Stimulated activated naive CD4-positive, alpha-beta T cell (primary cell): Measurements from ENCODE around the gene TBC1D7.

Experiments used
- DNase-seq, 6 experiments: peaks; one replicate each; lab custom pipeline; 2025; lab: John Stamatoyannopoulos, UW

The TBC1D7 gene

DNA sequence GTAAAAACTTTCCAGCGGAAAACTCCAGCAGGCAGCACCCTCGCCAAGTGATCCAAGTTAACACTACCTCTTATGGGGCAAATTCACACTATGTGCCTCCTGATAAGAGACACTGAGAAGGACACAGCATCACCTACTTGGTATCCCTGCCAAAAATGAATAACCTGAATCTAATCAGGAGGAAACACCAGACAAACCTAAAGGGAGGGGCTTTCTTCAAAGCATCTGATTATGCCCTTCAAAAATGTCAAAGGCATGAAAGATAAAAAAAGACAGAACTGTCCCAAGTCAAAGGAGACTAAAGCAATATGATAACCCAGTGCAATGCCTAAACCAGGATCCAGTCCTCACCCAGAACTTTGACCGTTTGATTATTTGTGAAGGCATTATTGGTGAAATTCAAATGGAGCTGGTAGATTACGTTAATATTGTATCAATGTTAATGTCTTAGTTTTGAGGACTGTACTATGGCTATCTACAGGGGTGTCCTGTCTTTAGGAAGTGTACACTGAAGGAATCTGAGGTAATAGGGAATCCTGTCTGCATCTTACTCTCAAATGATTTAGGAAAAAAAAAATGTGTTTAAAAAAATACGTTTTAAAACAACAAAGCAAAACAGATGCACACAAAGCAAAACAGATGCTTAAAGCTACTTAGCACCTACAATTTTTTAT lies 8.3 kb downstream of the TBC1D7 start:
- DNase-seq: no peak

DNA sequence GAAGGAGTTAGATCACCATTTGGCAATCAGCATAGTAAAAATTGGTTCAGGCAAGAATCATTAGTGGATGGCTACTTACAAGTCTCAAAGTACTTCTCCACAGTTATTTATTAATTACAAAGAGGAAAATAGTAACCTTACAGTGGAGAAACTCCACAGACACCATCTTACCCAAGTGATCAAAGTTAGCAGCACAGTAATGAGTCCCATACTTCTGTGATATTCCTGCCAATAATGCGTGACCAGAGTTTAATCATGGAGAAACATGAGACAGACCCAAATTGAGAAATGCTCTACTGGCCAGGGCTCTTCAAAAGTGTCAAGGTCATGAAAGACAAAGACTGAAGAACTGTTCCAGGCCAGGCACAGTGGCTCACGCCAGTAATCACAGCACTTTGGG lies 9.5 kb downstream of the TBC1D7 start:
- no peak for DNase-seq

- no peak for DNase-seq
Measured at GRCh38 chr6:13315896-13316295, 12.4 kb downstream of the TBC1D7 start.

DNA sequence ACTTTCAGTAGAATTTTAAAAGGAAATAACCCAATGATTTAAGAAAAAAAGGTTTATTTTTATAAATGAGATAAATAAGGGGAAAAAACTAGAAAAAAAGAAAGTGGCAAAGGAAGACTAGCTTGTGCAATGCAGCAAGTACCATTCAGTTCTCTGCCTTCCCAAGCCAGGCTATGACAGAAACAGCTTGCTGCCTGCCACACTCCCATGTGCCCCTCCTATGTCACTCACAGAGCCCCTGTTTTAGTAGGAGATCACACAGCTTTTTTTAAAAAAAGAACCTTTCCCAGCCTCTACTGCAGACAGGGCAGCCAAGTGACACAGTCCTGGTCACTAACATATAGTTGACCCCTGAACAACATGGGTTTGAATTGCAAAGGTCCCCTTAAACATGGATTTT lies 13.5 kb downstream of the TBC1D7 start:
- DNase-seq: no peak

- no peak for DNase-seq
Measured at GRCh38 chr6:13311155-13311554, 17.2 kb downstream of the TBC1D7 start.

DNA sequence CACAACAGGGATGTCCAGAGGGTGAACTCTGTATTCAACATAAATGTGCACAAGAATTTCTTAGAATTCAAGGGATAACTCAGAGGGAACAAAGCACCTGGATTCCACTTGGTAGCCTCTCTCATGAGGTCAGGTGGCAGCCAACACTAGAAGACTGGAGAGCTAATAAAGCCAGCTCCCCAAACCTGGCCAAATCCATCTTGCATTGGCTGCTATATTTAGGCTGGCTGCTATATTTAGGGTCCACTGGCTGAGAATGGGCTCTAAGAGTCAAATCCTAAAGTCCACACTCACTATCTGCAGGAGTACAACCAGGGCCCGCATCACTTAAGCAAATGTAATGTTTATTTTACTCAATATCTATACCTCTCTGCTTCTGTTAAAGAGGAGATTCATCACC lies 20.0 kb downstream of the TBC1D7 start:
- DNase-seq: no peak

DNA sequence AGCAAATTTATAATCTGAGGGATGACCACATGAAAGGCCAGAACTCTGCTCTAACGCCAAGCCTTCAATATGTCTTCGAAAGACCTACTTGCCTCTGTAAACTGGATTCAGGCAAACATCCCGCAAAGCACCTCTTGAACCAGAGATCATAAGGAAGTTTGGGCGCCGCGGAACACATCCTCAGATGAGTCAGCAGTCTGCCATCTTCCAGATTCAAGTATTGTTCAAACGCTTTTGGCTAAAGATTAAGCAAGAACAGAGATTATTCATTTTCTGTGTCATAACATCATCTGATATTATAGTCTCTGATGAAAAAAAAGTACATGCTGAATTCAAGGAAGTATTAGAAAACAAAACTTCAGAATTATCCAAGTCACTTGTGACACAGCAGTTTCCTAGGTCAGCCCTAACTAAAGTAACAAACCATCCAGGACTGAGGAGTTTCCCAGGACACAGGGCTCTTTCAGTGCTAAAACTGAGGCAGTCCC lies 20.8 kb downstream of the TBC1D7 start:
- DNase-seq: no peak

GRCh38 chr6:13305791-13306190 lies 22.5 kb downstream of the TBC1D7 start:
- DNase-seq: no peak

DNA sequence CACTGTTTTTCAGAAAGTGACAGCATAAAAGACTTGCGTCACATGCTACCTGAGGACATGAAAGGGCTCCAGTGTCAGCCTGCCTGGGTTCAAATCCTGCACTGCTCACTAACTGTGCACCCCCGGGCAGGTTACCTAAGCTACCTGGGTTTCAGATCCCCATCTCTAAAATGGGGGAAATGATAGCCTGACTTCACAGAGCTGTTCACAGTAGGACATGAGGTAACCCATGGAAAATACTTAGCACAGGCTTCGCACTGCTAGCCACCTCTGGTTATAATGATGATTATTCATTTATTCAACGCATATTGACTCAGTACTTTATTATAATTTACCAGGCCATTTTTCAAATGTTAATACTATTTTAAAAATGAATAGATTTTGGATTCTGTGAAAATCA lies 23.0 kb downstream of the TBC1D7 start:
- DNase-seq: no peak

DNA sequence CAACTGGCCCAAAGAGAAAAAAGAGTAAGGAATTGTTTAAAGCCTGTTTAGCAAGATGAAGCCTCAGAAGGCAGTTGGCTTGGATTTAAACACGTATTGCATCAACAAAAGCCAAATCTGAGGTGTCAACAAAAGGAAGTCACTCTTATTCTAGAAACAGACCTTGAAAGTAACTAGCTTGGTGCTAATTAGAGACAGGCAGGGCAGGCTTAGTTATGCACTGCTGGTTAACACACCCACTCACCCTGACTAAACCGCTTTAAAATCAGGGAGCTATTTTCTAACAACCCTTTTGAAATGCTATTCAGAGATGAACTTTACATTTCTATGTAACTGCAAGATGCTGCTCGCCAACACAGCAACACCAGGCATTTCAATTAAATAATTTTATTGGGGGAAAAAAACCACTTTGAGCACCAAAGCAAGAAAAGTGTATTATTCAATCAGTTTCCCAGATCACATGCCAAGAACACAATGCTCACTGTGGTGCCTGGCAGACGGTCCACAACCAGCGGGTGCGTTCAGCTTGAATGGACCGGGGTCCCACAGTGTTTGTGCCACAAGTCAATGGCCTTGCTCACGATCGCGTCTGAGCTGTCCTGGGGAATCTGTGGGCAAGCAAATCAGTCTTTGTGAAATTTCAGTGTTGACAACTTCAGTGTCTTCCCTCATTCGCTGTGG lies 23.6 kb downstream of the TBC1D7 start:
- DNase-seq: no peak

- no peak for DNase-seq
Measured at GRCh38 chr6:13304101-13304500, 24.2 kb downstream of the TBC1D7 start.

DNA sequence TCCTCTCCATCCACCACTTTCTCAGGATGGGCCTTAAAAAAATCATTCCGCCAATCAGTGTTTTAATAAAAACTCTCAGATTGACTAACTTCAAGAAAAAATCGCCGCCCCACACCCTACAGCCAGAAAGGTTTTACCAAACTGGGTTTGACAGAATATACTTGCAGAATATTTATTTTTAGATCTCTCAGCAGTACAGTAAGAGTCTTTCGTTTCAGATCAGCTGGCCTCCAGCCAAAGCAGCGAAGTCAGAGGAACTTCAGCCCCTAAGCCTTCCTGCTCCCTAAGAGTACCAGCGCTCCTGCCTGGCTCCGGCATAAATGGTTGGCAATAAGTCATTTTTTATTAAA lies 24.7 kb downstream of the TBC1D7 start:
- no peak for DNase-seq

DNA sequence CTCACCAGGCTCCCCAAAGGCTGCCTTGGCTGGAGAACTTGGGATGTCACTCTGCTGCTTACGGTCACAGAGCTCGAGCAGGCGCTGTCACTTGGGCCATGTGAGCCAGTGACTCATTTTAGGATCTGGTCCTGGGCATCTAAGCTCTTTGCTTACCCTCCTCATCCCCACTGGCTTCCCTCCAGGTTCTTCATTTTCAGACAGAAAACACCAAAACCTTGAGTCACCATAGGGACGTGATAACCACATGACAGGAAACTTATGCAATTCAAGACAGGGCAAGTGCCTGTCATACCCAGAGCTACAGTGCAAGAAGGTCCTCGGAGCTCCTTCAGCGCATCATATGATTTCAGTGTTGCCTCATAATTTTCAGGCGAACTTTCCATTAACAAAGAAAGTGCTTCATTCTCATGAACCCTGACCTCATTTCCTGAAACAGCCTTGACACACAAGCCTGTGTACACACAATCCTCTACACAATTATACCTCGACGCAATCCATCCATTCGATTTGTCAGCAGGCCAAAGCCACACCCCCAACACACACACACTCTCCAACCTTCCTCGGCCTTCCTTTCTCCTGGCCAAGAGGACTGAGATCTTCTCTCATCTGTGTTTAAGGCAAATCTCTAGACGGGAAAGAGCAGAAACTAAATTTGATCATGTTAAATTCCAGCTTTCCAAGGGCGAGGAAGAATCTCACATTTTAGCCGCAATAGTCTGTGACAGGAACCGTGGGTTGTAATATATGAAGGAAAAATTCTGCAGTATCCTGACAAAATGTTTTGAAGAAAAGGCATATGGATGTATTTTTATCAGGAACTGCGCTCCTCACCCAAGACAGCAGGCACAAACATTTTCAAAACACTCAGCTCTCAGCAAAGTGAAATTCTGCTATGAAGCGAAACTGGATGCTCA lies 25.3 kb downstream of the TBC1D7 start:
- no peak for DNase-seq

- DNase-seq: no peak
Measured at GRCh38 chr6:13302291-13302690, 26.0 kb downstream of the TBC1D7 start.

DNA sequence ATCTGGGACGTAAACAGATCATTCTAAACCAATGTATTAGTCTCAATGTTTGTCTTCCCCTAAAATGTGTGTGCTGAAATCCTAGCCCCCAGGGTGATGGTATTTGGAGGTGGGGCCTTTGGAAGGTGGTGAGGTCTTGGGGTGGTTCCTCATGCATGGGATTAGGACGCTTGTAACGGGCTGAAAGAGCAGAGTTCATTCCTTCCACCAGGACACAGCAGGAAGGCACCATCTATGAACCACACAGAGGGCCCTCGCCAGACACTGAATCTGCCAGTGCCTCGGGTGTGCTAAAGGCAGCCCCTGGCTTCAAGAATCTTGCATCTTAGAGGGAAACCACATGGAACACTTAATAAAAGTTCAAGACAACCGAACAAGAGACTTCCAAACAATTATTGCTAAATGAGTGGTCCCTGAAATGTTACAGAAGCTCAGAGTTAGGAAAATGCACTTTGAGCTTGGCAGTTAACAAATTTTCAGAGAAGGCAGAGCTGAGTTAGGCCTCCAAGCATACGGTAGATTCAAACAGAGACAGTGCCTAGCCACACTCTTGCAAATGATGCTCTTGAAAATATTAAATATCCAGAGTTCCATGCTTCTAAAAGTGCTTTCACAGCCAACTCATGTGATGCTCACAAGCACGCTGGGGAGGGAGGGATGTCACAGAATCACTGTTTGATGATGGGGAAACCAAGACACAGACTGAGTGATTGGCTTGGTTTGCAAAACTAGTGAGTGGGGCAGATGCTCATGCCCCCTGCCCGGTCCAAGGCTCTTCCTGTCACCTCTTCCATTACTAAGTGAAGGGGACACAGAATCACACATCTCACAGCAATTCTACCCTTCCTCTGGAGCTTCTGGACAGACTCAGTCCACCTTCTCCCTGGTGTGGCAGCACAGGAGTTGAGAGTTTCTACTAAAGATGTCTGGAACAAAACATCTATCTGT lies 27.4 kb downstream of the TBC1D7 start:
- no peak for DNase-seq

DNA sequence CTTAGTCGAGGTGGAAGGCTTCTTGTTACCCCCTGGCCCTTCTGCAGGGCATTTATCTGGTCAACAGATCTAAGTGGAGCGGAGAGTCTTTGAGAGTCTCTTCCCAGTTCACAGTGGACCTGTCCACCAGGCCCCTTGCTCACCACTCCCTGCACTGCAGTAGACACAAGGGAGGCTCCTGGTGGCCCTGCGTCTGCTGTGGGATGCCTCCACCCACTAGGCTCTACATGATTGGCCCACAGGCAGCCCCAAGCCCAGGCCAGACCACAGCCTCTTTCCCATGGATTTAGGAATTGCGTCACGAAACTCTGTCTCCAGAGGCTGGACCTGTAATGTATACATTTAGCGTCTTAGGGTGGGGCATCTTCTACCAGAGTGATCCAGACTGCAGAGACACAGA lies 28.4 kb downstream of the TBC1D7 start:
- no peak for DNase-seq

GRCh38 chr6:13299403-13299821 lies 28.9 kb downstream of the TBC1D7 start:
- no peak for DNase-seq

- no peak for DNase-seq
Measured at GRCh38 chr6:13298446-13298845, 29.9 kb downstream of the TBC1D7 start.

DNA sequence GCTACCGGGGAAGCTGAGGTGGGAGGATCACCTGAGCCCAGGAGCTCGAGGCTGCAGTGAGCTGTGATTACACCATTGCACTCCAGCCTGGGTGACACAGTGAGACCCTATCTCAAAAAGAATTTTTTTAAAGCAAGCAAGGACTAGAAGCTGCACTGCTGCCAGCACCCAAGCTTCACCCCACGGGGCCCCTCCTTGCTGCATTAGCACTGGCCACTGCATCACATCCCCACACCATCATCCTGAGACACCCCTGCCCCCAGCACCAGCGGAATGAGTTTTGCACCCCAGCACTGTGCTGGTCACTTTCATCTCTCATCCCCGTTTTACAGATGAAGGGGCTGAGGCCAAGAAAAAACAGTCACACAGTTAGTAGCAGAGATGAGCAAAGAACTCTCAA lies 30.9 kb downstream of the TBC1D7 start:
- no peak for DNase-seq

- no peak for DNase-seq
Measured at GRCh38 chr6:13296536-13296997, 31.8 kb downstream of the TBC1D7 start.

GRCh38 chr6:13295576-13295975 lies 32.8 kb downstream of the TBC1D7 start:
- no peak for DNase-seq
